ENCODE measurements around the gene RNF10.
"Not testable (repeated sequence)": the region's sequence is repeated elsewhere in the genome, so short reads cannot be mapped to it uniquely, and the experiment has no call there.

Gene RNF10

GRCh38 chr12:120617193-120617592, 83.0 kb downstream of the RNF10 start:
- not testable (repeated sequence) for DNase-seq (ENCODE audit: low spot score)

DNA sequence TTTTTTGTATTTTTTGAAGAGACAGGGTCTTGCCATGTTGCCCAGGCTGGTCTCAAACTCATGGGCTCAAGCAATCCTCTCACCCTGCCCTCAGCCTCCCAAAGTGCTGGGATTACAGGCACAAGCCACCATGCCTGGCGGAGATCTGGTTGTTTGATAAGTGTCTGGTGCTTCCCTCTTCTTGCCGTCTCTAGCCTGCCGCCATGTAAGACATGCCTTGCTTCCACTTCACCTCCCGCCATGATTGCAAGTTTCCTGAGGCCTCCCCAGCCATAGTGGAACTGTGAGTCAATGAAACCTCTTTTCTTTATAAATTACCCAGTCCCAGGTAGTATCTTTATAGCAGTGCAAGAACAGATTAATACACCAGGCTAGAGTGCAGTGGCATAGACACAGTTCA, 83.6 kb downstream of the RNF10 start:
- DNase-seq (ENCODE audit: low spot score) = not testable (repeated sequence)

DNA sequence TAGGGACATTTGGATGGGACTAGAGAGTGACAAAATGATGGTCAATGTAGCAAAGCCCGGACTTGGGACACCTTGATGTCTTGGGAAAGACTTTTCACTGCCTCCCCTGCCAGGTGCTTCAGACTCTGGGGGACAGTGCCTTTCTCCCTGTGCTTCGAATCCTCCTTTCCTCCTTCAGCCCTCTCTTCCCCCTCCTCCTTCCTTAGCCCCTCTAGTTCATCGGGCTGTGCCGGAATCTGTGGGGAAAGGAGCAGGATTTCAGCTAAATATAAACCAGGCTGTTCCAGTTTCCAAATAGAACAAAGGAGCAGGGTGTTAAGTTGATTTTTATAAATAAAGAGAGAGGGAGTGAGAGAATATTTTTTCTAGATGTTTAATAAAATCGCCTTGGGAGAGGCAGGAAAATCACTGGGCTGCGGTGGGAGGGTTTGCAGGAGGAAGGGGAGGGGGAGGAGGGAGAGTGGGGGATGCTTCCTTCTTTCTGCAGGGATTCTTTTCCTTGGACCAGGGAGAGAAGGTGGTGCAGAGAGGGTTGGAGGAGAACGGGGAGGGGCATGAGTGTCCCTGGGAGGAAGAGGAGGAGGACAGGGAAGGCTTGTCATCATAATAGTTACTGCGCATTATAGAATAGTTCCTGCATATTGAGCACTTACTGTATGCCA, 84.9 kb downstream of the RNF10 start:
- no peak for DNase-seq (ENCODE audit: low spot score)

- no peak for DNase-seq (ENCODE audit: low spot score)
Measured at GRCh38 chr12:120620624-120621023, 86.5 kb downstream of the RNF10 start.

DNA sequence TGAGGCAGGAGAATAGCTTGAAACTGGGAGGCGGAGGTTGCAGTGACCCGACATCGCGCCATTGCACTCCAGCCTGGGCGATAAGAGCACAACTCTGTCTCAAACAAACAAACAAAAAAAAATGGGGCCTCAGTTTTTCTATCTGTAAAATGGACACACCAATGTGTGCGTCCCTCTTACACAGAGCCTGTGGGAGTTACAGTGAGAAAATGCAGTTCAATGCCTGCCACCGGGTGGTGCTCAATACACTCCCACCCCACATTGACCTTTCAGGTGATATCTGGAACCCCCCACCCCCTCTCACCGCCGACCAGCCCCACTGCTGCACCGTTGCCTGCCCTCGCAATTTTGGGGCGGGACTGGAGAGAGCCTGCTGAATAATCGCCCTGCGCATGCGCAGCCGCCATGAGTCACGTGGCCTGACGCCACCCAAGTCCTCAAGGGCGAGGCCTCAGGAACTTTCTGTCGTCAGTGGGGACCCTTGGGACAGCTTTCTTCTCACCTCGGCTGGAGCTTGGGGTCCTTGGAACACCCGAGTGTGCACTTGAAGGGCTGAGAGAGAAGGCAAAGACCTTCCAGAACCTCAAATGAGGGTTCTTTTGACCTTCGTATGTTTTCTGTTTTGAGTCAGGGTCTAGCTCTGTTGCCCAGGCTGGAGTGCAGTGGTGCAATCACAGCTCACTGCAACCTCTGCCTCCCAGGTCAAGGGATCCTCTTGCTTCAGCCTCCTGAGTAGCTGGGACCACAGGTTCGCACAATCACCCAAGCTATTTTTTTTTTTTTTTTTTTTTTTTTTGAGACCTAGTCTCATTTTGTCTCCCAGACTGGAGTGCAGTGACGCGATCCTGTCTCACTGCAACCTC, 91.6 kb downstream of the RNF10 start:
- peak; percentile 11 for DNase-seq (ENCODE audit: low spot score)

All from activated CD4-positive, alpha-beta T cell treated with anti-CD3 and anti-CD28 coated beads, Interleukin-2, Interleukin-4, amounts not matched to agents 100 ng/mL and 50 ng/mL, durations not matched to agents 16 hours and 8 hours (primary cell).